PC-3 (cell line): ENCODE results near the gene PARP6.

Source experiments
- CTCF ChIP-seq: fragments of 300-600 bp; sonication (generic); conservative IDR thresholded peaks from 2 replicates; pipeline ENCODE4 v1.5.1; 2017; ENCODE audit warnings: antibody characterized with exemption, low read depth, mild to moderate bottlenecking, low read length
- EZH2 ChIP-seq: fragments of 300-600 bp; sonication (generic); IDR thresholded peaks from one replicate; pipeline ENCODE4 v1.6.1; 2017; ENCODE audit warnings: antibody characterized with exemption, mild to moderate bottlenecking, low read length; ENCODE audit not compliant: unreplicated experiment
- EZH2phosphoT487 ChIP-seq: fragments of 300-600 bp; sonication (generic); IDR thresholded peaks from 2 replicates; pipeline ENCODE4 v1.6.1; 2018; ENCODE audit warnings: mild to moderate bottlenecking, antibody characterized with exemption, low read length, borderline replicate concordance

GRCh38 chr15:72315706-72316370 lies 43.5 kb upstream of the PARP6 start:
- TF ChIP-seq EZH2phosphoT487 (no peak), CTCF (no peak), EZH2 (no peak)
